HEK293 (cell line): Measurements from ENCODE around the gene SELPLG.

Source experiments
- EGR2 ChIP-seq: fragments of 450-650 bp; formaldehyde crosslinking; IDR thresholded peaks from 2 replicates; pipeline ENCODE4 v1.5.1; 2016; ENCODE audit warnings: low read depth, missing biosample characterization, missing genetic modification characterization
- GLIS1 ChIP-seq: fragments of 450-650 bp; formaldehyde crosslinking; IDR thresholded peaks from 2 replicates; pipeline ENCODE4 v1.5.1; 2016; ENCODE audit warnings: missing biosample characterization, missing genetic modification characterization
- IKZF3 ChIP-seq: fragments of 450-650 bp; IDR thresholded peaks from 2 replicates; pipeline ENCODE4 v1.5.0; 2018; ENCODE audit warnings: missing biosample characterization, mild to moderate bottlenecking, missing genetic modification characterization, moderate library complexity
- KLF16 ChIP-seq: fragments of 450-650 bp; formaldehyde crosslinking; IDR thresholded peaks from 2 replicates; pipeline ENCODE4 v1.5.1; 2017; ENCODE audit warnings: missing biosample characterization, missing genetic modification characterization
- OSR2 ChIP-seq: fragments of 450-650 bp; formaldehyde crosslinking; IDR thresholded peaks from 2 replicates; pipeline ENCODE4 v1.5.1; 2016; ENCODE audit warnings: missing biosample characterization, missing genetic modification characterization
- YY1 ChIP-seq: fragments of 450-650 bp; formaldehyde crosslinking; IDR thresholded peaks from 2 replicates; pipeline ENCODE4 v1.5.1; 2018; ENCODE audit warnings: missing biosample characterization, missing genetic modification characterization
- ZBTB1 ChIP-seq: fragments of 450-650 bp; formaldehyde crosslinking; IDR thresholded peaks from 2 replicates; pipeline ENCODE4 v1.5.1; 2016; ENCODE audit warnings: missing biosample characterization, missing genetic modification characterization
- ZEB2 ChIP-seq: fragments of 450-650 bp; formaldehyde crosslinking; IDR thresholded peaks from 2 replicates; pipeline ENCODE4 v1.5.1; 2016; ENCODE audit warnings: missing biosample characterization, missing genetic modification characterization
- ZNF10 ChIP-seq: fragments of 450-650 bp; formaldehyde crosslinking; IDR thresholded peaks from 2 replicates; pipeline ENCODE4 v1.5.1; 2017; ENCODE audit warnings: missing biosample characterization, missing genetic modification characterization
- ZNF114 ChIP-seq: fragments of 450-650 bp; formaldehyde crosslinking; IDR thresholded peaks from 2 replicates; pipeline ENCODE4 v1.5.0; 2017; ENCODE audit warnings: missing biosample characterization, missing genetic modification characterization
- ZNF133 ChIP-seq: fragments of 450-650 bp; formaldehyde crosslinking; IDR thresholded peaks from 2 replicates; pipeline ENCODE4 v1.5.1; 2016; ENCODE audit warnings: missing biosample characterization, missing genetic modification characterization
- ZNF140 ChIP-seq: fragments of 450-650 bp; formaldehyde crosslinking; IDR thresholded peaks from 2 replicates; pipeline ENCODE4 v1.5.1; 2016; ENCODE audit warnings: missing biosample characterization, missing genetic modification characterization
- ZNF16 ChIP-seq: fragments of 450-650 bp; formaldehyde crosslinking; IDR thresholded peaks from 2 replicates; pipeline ENCODE4 v1.5.1; 2016; ENCODE audit warnings: low read depth, missing biosample characterization, missing genetic modification characterization
- ZNF214 ChIP-seq: fragments of 450-650 bp; formaldehyde crosslinking; IDR thresholded peaks from 2 replicates; pipeline ENCODE4 v1.5.1; 2017; ENCODE audit warnings: missing biosample characterization, mild to moderate bottlenecking, missing genetic modification characterization, borderline replicate concordance
- ZNF324 ChIP-seq: fragments of 450-650 bp; formaldehyde crosslinking; IDR thresholded peaks from 2 replicates; pipeline ENCODE4 v1.5.1; 2016; ENCODE audit warnings: missing biosample characterization, missing genetic modification characterization
- ZNF366 ChIP-seq: fragments of 450-650 bp; formaldehyde crosslinking; conservative IDR thresholded peaks from 2 replicates; pipeline ENCODE4 v1.5.1; 2016; ENCODE audit warnings: missing biosample characterization, missing genetic modification characterization
- ZNF394 ChIP-seq: fragments of 450-650 bp; formaldehyde crosslinking; IDR thresholded peaks from 2 replicates; pipeline ENCODE4 v1.5.1; 2016; ENCODE audit warnings: missing biosample characterization, missing genetic modification characterization, mild to moderate bottlenecking, moderate library complexity, borderline replicate concordance
- ZNF488 ChIP-seq: fragments of 450-650 bp; formaldehyde crosslinking; IDR thresholded peaks from 2 replicates; pipeline ENCODE4 v1.5.1; 2016; ENCODE audit warnings: missing biosample characterization, missing genetic modification characterization
- ZNF510 ChIP-seq: fragments of 450-650 bp; formaldehyde crosslinking; IDR thresholded peaks from 2 replicates; pipeline ENCODE4 v1.5.1; 2018; ENCODE audit warnings: mild to moderate bottlenecking, missing genetic modification characterization, missing biosample characterization; ENCODE audit not compliant: insufficient replicate concordance
- ZNF529 ChIP-seq: fragments of 450-650 bp; formaldehyde crosslinking; IDR thresholded peaks from 2 replicates; pipeline ENCODE4 v1.5.1; 2017; ENCODE audit warnings: missing genetic modification characterization, missing biosample characterization; ENCODE audit not compliant: insufficient replicate concordance
- ZNF561 ChIP-seq: fragments of 450-650 bp; IDR thresholded peaks from 2 replicates; pipeline ENCODE4 v1.5.1; 2018; ENCODE audit warnings: missing biosample characterization, missing genetic modification characterization, borderline replicate concordance
- ZNF660 ChIP-seq: fragments of 450-650 bp; IDR thresholded peaks from 2 replicates; pipeline ENCODE4 v1.5.1; 2018; ENCODE audit warnings: missing biosample characterization, mild to moderate bottlenecking, missing genetic modification characterization
- ZNF704 ChIP-seq: fragments of 450-650 bp; formaldehyde crosslinking; IDR thresholded peaks from 2 replicates; pipeline ENCODE4 v1.5.1; 2016; ENCODE audit warnings: missing biosample characterization, missing genetic modification characterization
- ZNF785 ChIP-seq: fragments of 450-650 bp; formaldehyde crosslinking; IDR thresholded peaks from 2 replicates; pipeline ENCODE4 v1.5.1; 2016; ENCODE audit warnings: missing biosample characterization, missing genetic modification characterization
- ZNF830 ChIP-seq: fragments of 450-650 bp; IDR thresholded peaks from 2 replicates; pipeline ENCODE4 v1.5.0; 2018; ENCODE audit warnings: missing biosample characterization, missing genetic modification characterization, low read depth, mild to moderate bottlenecking, moderate library complexity
- TF ChIP-seq, protein P1 (sequence below): fragments of 450-650 bp; formaldehyde crosslinking; IDR thresholded peaks from 2 replicates; pipeline ENCODE4 v1.5.1; 2017; ENCODE audit warnings: missing biosample characterization, missing genetic modification characterization
- TF ChIP-seq, protein P2 (sequence below): fragments of 450-650 bp; formaldehyde crosslinking; optimal IDR thresholded peaks from 2 replicates; pipeline ENCODE3; 2016; ENCODE audit warnings: missing biosample characterization, mild to moderate bottlenecking, missing genetic modification characterization
- TF ChIP-seq, protein P3 (sequence below): fragments of 450-650 bp; formaldehyde crosslinking; IDR thresholded peaks from 2 replicates; pipeline ENCODE4 v1.5.1; 2016; ENCODE audit warnings: missing biosample characterization, missing genetic modification characterization
- TF ChIP-seq, protein P4 (sequence below): fragments of 450-650 bp; formaldehyde crosslinking; IDR thresholded peaks from 2 replicates; pipeline ENCODE4 v1.5.1; 2016; ENCODE audit warnings: missing biosample characterization, missing genetic modification characterization, borderline replicate concordance
- TF ChIP-seq, protein P5 (sequence below): fragments of 450-650 bp; formaldehyde crosslinking; IDR thresholded peaks from 2 replicates; pipeline ENCODE4 v1.5.1; 2016; ENCODE audit warnings: missing biosample characterization, missing genetic modification characterization

SELPLG gene

GRCh38 chr12:108664338-108665258 is 30.9 kb upstream of the SELPLG start (continued):
- no peak for TF ChIP-seq ZNF785 (tag by site-specific recombination)
- no peak for TF ChIP-seq ZNF214 (tag by site-specific recombination)
- TF ChIP-seq ZNF324 (tag by site-specific recombination) = 0 out of 2 replicates have a peak, but pooled peaks have one; percentile 50
- TF ChIP-seq ZNF704 (tag by site-specific recombination) = no peak
- TF ChIP-seq ZNF510 (tag by site-specific recombination) = no peak
- no peak for TF ChIP-seq ZNF830 (tag by site-specific recombination)
- peak; percentile 38; the same call in 1 of the 2 replicates for TF ChIP-seq GLIS1 (tag by site-specific recombination)
- TF ChIP-seq, protein P1, sequence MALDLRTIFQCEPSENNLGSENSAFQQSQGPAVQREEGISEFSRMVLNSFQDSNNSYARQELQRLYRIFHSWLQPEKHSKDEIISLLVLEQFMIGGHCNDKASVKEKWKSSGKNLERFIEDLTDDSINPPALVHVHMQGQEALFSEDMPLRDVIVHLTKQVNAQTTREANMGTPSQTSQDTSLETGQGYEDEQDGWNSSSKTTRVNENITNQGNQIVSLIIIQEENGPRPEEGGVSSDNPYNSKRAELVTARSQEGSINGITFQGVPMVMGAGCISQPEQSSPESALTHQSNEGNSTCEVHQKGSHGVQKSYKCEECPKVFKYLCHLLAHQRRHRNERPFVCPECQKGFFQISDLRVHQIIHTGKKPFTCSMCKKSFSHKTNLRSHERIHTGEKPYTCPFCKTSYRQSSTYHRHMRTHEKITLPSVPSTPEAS (tag by site-specific recombination) = no peak
- TF ChIP-seq ZBTB1 (tag by site-specific recombination) = no peak
- no peak for TF ChIP-seq ZNF140
- TF ChIP-seq KLF16 (tag by site-specific recombination) = no peak
- TF ChIP-seq EGR2 (tag by site-specific recombination) = no peak
- TF ChIP-seq ZNF133 (tag by site-specific recombination) = no peak
- peak; percentile 85 for TF ChIP-seq ZNF660
- TF ChIP-seq, protein P2, sequence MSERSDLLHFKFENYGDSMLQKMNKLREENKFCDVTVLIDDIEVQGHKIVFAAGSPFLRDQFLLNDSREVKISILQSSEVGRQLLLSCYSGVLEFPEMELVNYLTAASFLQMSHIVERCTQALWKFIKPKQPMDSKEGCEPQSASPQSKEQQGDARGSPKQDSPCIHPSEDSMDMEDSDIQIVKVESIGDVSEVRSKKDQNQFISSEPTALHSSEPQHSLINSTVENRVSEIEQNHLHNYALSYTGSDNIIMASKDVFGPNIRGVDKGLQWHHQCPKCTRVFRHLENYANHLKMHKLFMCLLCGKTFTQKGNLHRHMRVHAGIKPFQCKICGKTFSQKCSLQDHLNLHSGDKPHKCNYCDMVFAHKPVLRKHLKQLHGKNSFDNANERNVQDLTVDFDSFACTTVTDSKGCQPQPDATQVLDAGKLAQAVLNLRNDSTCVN = no peak
- TF ChIP-seq, protein P3, sequence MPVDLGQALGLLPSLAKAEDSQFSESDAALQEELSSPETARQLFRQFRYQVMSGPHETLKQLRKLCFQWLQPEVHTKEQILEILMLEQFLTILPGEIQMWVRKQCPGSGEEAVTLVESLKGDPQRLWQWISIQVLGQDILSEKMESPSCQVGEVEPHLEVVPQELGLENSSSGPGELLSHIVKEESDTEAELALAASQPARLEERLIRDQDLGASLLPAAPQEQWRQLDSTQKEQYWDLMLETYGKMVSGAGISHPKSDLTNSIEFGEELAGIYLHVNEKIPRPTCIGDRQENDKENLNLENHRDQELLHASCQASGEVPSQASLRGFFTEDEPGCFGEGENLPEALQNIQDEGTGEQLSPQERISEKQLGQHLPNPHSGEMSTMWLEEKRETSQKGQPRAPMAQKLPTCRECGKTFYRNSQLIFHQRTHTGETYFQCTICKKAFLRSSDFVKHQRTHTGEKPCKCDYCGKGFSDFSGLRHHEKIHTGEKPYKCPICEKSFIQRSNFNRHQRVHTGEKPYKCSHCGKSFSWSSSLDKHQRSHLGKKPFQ (tag by site-specific recombination) = no peak
- TF ChIP-seq ZNF366 (tag by site-specific recombination) = peak; percentile 33; the same call in 1 of the 2 replicates
- TF ChIP-seq ZNF561 (tag by site-specific recombination) = peak; percentile 64; the same call in 1 of the 2 replicates
- TF ChIP-seq ZNF529 (tag by site-specific recombination) = no peak
- no peak for TF ChIP-seq ZNF10 (tag by site-specific recombination)
- no peak for TF ChIP-seq ZNF488 (tag by site-specific recombination)
- TF ChIP-seq, protein P4, sequence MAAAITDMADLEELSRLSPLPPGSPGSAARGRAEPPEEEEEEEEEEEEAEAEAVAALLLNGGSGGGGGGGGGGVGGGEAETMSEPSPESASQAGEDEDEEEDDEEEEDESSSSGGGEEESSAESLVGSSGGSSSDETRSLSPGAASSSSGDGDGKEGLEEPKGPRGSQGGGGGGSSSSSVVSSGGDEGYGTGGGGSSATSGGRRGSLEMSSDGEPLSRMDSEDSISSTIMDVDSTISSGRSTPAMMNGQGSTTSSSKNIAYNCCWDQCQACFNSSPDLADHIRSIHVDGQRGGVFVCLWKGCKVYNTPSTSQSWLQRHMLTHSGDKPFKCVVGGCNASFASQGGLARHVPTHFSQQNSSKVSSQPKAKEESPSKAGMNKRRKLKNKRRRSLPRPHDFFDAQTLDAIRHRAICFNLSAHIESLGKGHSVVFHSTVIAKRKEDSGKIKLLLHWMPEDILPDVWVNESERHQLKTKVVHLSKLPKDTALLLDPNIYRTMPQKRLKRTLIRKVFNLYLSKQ (tag by site-specific recombination) = no peak
- no peak for TF ChIP-seq YY1 (tag by site-specific recombination)
- peak; percentile 23; the same call in 1 of the 2 replicates for TF ChIP-seq ZNF394 (tag by site-specific recombination)
- TF ChIP-seq ZNF16 (tag by site-specific recombination) = no peak
- TF ChIP-seq IKZF3 (tag by site-specific recombination) = 0 out of 2 replicates have a peak, but pooled peaks have one; percentile 58
- no peak for TF ChIP-seq ZNF114 (tag by site-specific recombination)
- TF ChIP-seq, protein P5, sequence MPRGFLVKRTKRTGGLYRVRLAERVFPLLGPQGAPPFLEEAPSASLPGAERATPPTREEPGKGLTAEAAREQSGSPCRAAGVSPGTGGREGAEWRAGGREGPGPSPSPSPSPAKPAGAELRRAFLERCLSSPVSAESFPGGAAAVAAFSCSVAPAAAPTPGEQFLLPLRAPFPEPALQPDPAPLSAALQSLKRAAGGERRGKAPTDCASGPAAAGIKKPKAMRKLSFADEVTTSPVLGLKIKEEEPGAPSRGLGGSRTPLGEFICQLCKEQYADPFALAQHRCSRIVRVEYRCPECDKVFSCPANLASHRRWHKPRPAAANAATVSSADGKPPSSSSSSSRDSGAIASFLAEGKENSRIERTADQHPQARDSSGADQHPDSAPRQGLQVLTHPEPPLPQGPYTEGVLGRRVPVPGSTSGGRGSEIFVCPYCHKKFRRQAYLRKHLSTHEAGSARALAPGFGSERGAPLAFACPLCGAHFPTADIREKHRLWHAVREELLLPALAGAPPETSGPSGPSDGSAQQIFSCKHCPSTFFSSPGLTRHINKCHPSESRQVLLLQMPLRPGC = no peak
- 0 out of 2 replicates have a peak, but pooled peaks have one; percentile 23 for TF ChIP-seq ZEB2 (tag by site-specific recombination)
- TF ChIP-seq OSR2 = no peak
